ENCODE measurements around the gene DCLK1.

The DCLK1 gene

GRCh38 chr13:35920816-35921215, 210.4 kb downstream of the DCLK1 start:
- H3K4me3 Mint-ChIP-seq, result no peak overlapping the region
- no peaks in the 10 kb centered on the region for H3K36me3 Mint-ChIP-seq (ENCODE audit: low read depth)
- no peaks in the 10 kb centered on the region for H3K4me1 Mint-ChIP-seq (ENCODE audit: low read depth)
- H3K27ac Mint-ChIP-seq, result no peak overlapping the region
- H3K27me3 Mint-ChIP-seq, result no peaks in the 10 kb centered on the region
- H3K9me3 Mint-ChIP-seq, result no peaks in the 10 kb centered on the region

DNA sequence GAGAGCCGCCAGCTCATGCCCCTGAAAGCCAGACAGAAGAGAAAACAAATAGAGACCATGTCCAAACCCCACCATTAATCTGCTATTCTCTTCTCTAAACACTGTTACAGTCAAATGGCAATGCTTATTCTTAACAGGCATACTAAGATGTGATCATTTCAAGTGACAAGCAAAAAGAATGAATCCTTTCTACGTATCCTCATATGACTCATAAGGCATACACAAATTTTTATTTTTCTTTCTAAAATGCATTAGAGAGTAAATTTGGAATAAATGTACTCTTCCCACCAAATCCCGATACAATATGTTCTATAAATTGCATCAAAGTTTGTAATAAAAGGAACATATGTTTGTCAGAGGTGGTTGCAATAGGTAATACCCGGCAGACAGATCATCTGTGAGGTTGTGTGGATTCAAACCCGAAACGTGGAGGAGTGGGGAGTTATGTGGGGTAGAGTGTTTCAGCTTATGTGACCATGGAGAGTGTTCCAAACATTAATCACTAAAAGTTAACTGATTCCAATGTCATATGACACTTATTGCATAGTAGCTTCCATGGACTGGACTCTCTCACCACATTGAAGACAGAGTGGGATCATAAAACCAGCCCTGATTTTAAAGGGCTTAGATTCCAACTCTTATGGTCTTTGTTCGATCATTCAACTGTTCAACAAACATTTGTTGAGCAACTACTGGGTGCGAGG, 213.1 kb downstream of the DCLK1 start:
- Mint-ChIP-seq H3K27ac (no peak overlapping the region), H3K4me3 (no peak overlapping the region), H3K9me3 (no peaks in the 10 kb centered on the region), H3K4me1 (ENCODE audit: low read depth) (no peaks in the 10 kb centered on the region), H3K27me3 (no peaks in the 10 kb centered on the region), H3K36me3 (ENCODE audit: low read depth) (no peaks in the 10 kb centered on the region)

- H3K4me1 Mint-ChIP-seq (ENCODE audit: low read depth), result no peaks in the 10 kb centered on the region
- H3K27ac Mint-ChIP-seq, result no peak overlapping the region
- H3K4me3 Mint-ChIP-seq, result no peak overlapping the region
- H3K27me3 Mint-ChIP-seq, result no peaks in the 10 kb centered on the region
- no peaks in the 10 kb centered on the region for H3K36me3 Mint-ChIP-seq (ENCODE audit: low read depth)
- no peaks in the 10 kb centered on the region for H3K9me3 Mint-ChIP-seq
These were observed 213.8 kb downstream of the DCLK1 start for GRCh38 chr13:35917252-35917941.

GRCh38 chr13:35916146-35916545, 215.0 kb downstream of the DCLK1 start:
- no peak overlapping the region for H3K4me3 Mint-ChIP-seq

DNA sequence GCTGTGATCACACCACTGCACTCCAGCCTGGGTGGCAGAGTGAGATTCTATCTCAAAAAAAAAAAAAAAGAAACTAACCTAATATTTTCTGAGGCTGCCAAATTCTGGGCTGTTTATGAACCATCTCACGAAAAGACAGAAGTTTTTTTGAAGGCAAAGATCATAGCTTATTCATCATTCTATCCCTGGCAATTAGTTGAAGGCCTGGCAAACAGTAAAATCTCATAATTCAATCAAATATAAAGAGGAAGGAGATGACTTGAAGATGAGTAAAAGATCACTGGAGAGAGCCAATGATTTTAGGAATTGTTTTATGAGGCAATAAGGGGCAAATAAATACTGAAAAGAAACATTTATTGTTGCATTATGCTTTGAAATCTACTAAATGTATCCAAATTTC, 216.5 kb downstream of the DCLK1 start:
- no peaks in the 10 kb centered on the region for H3K36me3 Mint-ChIP-seq (ENCODE audit: low read depth)
- H3K27me3 Mint-ChIP-seq, result peaks cover 3% of the 10 kb centered on the region
- no peak overlapping the region for H3K4me3 Mint-ChIP-seq
- no peaks in the 10 kb centered on the region for H3K4me1 Mint-ChIP-seq (ENCODE audit: low read depth)
- peaks cover 3% of the 10 kb centered on the region for H3K9me3 Mint-ChIP-seq
- no peak overlapping the region for H3K27ac Mint-ChIP-seq

More at GRCh38 chr13:35916146-35916545, 215.0 kb downstream of the DCLK1 start:
- H3K4me1 Mint-ChIP-seq (ENCODE audit: low read depth), result no peaks in the 10 kb centered on the region
- no peaks in the 10 kb centered on the region for H3K27me3 Mint-ChIP-seq
- H3K36me3 Mint-ChIP-seq (ENCODE audit: low read depth), result no peaks in the 10 kb centered on the region
- no peaks in the 10 kb centered on the region for H3K9me3 Mint-ChIP-seq
- no peak overlapping the region for H3K27ac Mint-ChIP-seq

DNA sequence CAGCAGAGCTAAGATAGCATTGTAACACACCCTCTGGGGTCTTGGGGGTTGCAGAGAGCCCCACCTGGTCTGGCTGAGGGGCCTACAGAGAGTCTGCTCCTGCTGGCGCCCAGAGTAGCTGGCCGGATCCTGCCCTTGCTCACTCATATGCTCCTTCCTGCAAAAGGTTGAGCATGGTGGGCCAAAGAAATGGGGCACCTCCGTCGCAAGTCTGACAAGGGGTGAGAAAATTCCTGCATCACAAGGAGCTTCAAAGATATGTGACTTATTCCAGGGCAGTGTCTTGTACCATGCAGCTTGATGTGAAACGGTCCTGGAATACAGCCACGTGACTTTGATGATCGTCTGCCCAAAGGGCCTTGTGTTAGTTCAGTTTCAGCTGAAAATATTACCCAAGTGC, 218.3 kb downstream of the DCLK1 start:
- no peaks in the 10 kb centered on the region for H3K36me3 Mint-ChIP-seq (ENCODE audit: low read depth)
- H3K27ac Mint-ChIP-seq, result no peak overlapping the region
- H3K27me3 Mint-ChIP-seq, result peaks cover 3% of the 10 kb centered on the region
- H3K4me1 Mint-ChIP-seq (ENCODE audit: low read depth), result no peaks in the 10 kb centered on the region
- H3K9me3 Mint-ChIP-seq, result peaks cover 3% of the 10 kb centered on the region
- H3K4me3 Mint-ChIP-seq, result no peak overlapping the region

GRCh38 chr13:35909837-35910540, 221.2 kb downstream of the DCLK1 start:
- Mint-ChIP-seq H3K4me3 (no peak overlapping the region), H3K36me3 (ENCODE audit: low read depth) (no peaks in the 10 kb centered on the region), H3K27ac (no peak overlapping the region), H3K9me3 (peaks cover 3% of the 10 kb centered on the region), H3K4me1 (ENCODE audit: low read depth) (no peaks in the 10 kb centered on the region), H3K27me3 (peaks cover 3% of the 10 kb centered on the region)

DNA sequence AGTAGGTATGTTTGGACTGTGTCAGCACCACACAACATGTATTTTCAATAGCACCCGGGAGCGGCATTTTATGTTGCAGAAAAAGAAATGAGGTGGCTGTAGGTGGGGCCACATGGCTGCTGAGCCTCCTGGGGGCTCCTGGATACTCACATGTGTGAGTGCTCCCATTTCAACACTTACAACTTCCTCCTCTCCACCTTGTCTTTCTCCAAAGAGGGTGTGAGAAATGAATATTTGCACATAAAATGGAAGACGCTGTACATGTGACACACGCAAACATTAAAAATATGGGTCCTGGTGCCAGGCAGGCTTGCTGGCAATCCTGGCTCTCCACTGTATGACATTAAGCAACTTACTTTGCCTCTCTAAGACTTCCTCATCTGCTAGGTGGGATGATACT, 222.1 kb downstream of the DCLK1 start:
- Mint-ChIP-seq H3K27me3 (peaks cover 3% of the 10 kb centered on the region), H3K4me3 (no peak overlapping the region), H3K9me3 (peaks cover 6% of the 10 kb centered on the region), H3K36me3 (ENCODE audit: low read depth) (no peaks in the 10 kb centered on the region), H3K4me1 (ENCODE audit: low read depth) (no peaks in the 10 kb centered on the region), H3K27ac (no peak overlapping the region)

GRCh38 chr13:35908226-35908625, 223.0 kb downstream of the DCLK1 start:
- Mint-ChIP-seq H3K4me3 (no peak overlapping the region), H3K36me3 (ENCODE audit: low read depth) (no peaks in the 10 kb centered on the region), H3K27me3 (peaks cover 3% of the 10 kb centered on the region), H3K9me3 (peaks cover 6% of the 10 kb centered on the region), H3K27ac (no peak overlapping the region), H3K4me1 (ENCODE audit: low read depth) (no peaks in the 10 kb centered on the region)

- no peak overlapping the region for H3K4me3 Mint-ChIP-seq
- H3K4me1 Mint-ChIP-seq (ENCODE audit: low read depth), result no peaks in the 10 kb centered on the region
- peaks cover 3% of the 10 kb centered on the region for H3K27me3 Mint-ChIP-seq
- H3K36me3 Mint-ChIP-seq (ENCODE audit: low read depth), result no peaks in the 10 kb centered on the region
- H3K9me3 Mint-ChIP-seq, result peaks cover 6% of the 10 kb centered on the region
- no peak overlapping the region for H3K27ac Mint-ChIP-seq
These were observed 224.5 kb downstream of the DCLK1 start for GRCh38 chr13:35906636-35907035.

DNA sequence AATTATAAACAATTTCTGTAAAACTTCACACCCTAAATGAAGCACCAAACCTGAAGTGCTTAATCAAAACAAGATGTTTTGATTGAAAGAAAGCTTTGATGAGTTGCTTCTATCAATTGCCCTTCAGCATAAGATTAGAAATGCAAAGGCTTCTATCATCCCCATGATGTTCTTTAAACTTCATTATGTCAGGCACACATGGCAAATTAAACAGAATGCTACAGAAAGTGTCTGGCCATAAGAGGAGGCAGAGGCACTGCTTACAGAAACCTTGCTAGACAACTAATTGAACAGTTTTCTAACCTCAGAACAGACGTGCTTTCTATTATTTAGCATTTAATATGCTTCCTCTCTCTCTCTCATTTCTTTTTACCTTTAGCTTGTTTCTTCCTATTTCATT, 228.1 kb downstream of the DCLK1 start:
- Mint-ChIP-seq H3K27ac (no peak overlapping the region), H3K9me3 (peaks cover 9% of the 10 kb centered on the region), H3K4me3 (no peak overlapping the region)

GRCh38 chr13:35898041-35898440, 233.1 kb downstream of the DCLK1 start:
- H3K27ac Mint-ChIP-seq, result no peak overlapping the region
- H3K36me3 Mint-ChIP-seq (ENCODE audit: low read depth), result no peaks in the 10 kb centered on the region
- no peaks in the 10 kb centered on the region for H3K4me1 Mint-ChIP-seq (ENCODE audit: low read depth)
- no peak overlapping the region for H3K4me3 Mint-ChIP-seq
- H3K27me3 Mint-ChIP-seq, result no peaks in the 10 kb centered on the region
- H3K9me3 Mint-ChIP-seq, result peaks cover 13% of the 10 kb centered on the region

More for the DNA sequence above, 228.1 kb downstream of the DCLK1 start:
- Mint-ChIP-seq H3K36me3 (ENCODE audit: low read depth) (no peaks in the 10 kb centered on the region), H3K4me1 (ENCODE audit: low read depth) (no peaks in the 10 kb centered on the region), H3K27me3 (no peaks in the 10 kb centered on the region)

DNA sequence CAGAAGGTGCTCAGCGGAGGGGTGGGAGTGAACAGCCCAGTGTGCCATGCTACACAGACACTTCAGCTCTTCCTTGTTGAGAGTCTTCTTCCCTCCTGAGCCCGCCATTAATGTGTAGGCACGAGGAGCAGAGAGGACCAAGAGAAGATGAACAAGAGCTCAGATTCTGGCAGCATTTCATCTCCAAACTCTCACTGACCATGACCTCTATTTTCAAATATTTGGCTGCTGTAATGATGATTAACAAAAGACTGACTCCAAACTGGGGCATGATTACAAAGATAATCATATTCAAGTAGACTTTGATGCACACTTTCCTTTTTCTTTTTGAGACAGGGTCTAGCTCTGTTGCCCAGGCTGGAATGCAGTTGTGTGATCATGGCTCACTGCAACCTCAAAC, 236.5 kb downstream of the DCLK1 start:
- Mint-ChIP-seq H3K27me3 (no peaks in the 10 kb centered on the region), H3K9me3 (peaks cover 13% of the 10 kb centered on the region), H3K4me1 (ENCODE audit: low read depth) (no peaks in the 10 kb centered on the region), H3K4me3 (no peak overlapping the region), H3K36me3 (ENCODE audit: low read depth) (no peaks in the 10 kb centered on the region), H3K27ac (no peak overlapping the region)

- Mint-ChIP-seq H3K4me1 (ENCODE audit: low read depth) (no peaks in the 10 kb centered on the region), H3K27me3 (no peaks in the 10 kb centered on the region), H3K4me3 (no peak overlapping the region), H3K27ac (no peak overlapping the region), H3K36me3 (ENCODE audit: low read depth) (no peaks in the 10 kb centered on the region), H3K9me3 (peaks cover 6% of the 10 kb centered on the region)
These were observed 238.1 kb downstream of the DCLK1 start for GRCh38 chr13:35892837-35893814.

Measured in stimulated activated naive CD8-positive, alpha-beta T cell treated with anti-CD3 and anti-CD28 coated beads, Interleukin-15, Interleukin-2, amounts not matched to agents 100 ng/mL and 50 ng/mL, for 24 hours (primary cell).